Muscle layer of colon (tissue), 2 donors: ENCODE measurements around the gene SRRM3.

Source experiments
- H3K27ac ChIP-seq: one replicate; pipeline ENCODE4 v1.7.0; 2013; ENCODE audit warnings: low read depth, mild to moderate bottlenecking, low read length, moderate library complexity
- H3K27me3 ChIP-seq, 2 donors: one replicate each; pipeline ENCODE4 v1.7.0; 2013; ENCODE audit warnings: low read length in 2 of 2, mild to moderate bottlenecking in 2 of 2; ENCODE audit not compliant: insufficient read depth in 2 of 2, control insufficient read depth in 1 of 2
- H3K36me3 ChIP-seq: one replicate; pipeline ENCODE4 v1.7.0; 2013; ENCODE audit warnings: mild to moderate bottlenecking, low read length; ENCODE audit not compliant: insufficient read depth
- H3K4me1 ChIP-seq: one replicate; pipeline ENCODE4 v1.7.0; 2013; ENCODE audit warnings: mild to moderate bottlenecking, low read length; ENCODE audit not compliant: insufficient read depth
- H3K4me3 ChIP-seq, 2 donors: one replicate each; pipeline ENCODE4 v1.7.0; 2013; ENCODE audit warnings: low read length in 2 of 2, low read depth in 1 of 2, mild to moderate bottlenecking in 1 of 2, moderate library complexity in 1 of 2
- H3K9ac ChIP-seq: one replicate; pipeline ENCODE4 v1.7.0; 2013; ENCODE audit warnings: low read length
- H3K9me3 ChIP-seq: one replicate; pipeline ENCODE4 v1.7.0; 2013; ENCODE audit warnings: mild to moderate bottlenecking, low read length
- donor health status: abdominal sarcoma.
- donor health status: Adenocarcinoma of cecum.

SRRM3 gene

DNA sequence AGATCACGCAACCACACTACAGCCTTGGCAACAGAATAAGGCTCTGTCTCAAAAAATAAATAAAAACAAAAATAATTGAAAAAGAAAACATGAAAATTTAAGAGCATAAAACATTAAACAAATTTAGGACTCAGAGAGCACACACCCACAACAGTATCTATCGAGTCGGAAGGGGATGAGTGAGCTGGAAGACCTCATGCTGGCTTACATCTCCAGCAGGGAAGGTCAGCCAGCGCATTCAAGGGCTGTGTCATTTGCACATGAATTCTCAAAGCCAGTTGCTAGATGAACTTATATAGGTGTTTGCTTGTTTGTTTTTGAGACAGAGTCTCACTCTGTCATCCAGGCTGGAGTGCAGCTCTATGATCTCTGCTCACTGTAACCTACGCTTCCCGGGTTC lies 50.3 kb downstream of the SRRM3 start:
- Histone ChIP-seq H3K9me3 (no peaks in the 10 kb centered on the region), H3K4me1 (no peaks in the 10 kb centered on the region), H3K27me3 (no peaks in the 10 kb centered on the region), H3K36me3 (no peaks in the 10 kb centered on the region), H3K4me3 (no peak overlapping the region), H3K27ac (no peak overlapping the region), H3K9ac (no peak overlapping the region)

DNA sequence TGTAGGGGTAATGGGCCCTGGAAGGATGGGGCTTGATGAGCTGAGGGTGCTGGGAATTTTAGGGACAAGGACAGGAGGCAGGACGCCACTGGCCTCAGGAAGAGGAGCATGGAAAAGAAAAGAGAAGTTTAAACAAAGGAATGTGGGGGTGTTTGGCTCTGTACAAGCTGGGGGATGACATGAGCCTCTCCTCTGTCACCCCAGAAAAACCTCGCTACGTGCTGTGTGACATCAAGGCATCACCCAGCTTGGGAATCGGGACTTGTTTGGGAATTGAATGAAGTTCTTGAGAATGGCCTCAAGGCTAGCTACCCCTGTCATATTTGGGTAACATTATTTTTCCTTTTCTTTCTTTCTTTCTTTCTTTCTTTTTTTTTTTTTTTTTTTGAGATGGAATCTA lies 53.1 kb downstream of the SRRM3 start:
- no peak overlapping the region for H3K9ac ChIP-seq
- H3K4me3 ChIP-seq, result no peak overlapping the region
- no peak overlapping the region for H3K27ac ChIP-seq
- H3K4me1 ChIP-seq, result no peaks in the 10 kb centered on the region
- H3K27me3 ChIP-seq, result peaks cover 5 to 14% of the 10 kb centered on the region in 2 donors
- no peaks in the 10 kb centered on the region for H3K36me3 ChIP-seq
- H3K9me3 ChIP-seq, result no peaks in the 10 kb centered on the region

DNA sequence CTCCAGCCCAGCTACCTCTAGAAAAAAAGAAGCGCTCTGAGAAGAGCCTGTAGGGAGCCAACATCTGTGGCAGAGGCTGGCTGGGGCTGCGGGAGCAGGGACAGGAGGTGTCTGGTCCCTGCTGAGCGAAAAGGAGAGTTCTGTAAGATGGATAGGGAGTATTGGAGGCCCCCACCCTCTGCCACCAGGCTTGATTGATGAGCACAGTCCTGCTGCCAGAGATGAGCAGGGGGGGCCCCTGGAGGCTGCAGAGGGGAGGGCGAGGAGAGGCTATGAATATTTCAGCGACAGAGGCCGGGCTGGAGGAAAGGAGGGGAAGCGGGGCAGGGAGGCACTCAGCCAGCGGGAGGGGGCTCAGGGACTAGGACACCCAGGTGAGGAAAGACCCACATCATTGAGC lies 56.3 kb downstream of the SRRM3 start:
- H3K4me1 ChIP-seq, result no peaks in the 10 kb centered on the region
- no peak overlapping the region for H3K4me3 ChIP-seq
- H3K27ac ChIP-seq, result no peak overlapping the region
- no peaks in the 10 kb centered on the region for H3K36me3 ChIP-seq
- peaks cover 5 to 31% of the 10 kb centered on the region in 2 donors for H3K27me3 ChIP-seq
- H3K9me3 ChIP-seq, result no peaks in the 10 kb centered on the region
- H3K9ac ChIP-seq, result no peak overlapping the region

DNA sequence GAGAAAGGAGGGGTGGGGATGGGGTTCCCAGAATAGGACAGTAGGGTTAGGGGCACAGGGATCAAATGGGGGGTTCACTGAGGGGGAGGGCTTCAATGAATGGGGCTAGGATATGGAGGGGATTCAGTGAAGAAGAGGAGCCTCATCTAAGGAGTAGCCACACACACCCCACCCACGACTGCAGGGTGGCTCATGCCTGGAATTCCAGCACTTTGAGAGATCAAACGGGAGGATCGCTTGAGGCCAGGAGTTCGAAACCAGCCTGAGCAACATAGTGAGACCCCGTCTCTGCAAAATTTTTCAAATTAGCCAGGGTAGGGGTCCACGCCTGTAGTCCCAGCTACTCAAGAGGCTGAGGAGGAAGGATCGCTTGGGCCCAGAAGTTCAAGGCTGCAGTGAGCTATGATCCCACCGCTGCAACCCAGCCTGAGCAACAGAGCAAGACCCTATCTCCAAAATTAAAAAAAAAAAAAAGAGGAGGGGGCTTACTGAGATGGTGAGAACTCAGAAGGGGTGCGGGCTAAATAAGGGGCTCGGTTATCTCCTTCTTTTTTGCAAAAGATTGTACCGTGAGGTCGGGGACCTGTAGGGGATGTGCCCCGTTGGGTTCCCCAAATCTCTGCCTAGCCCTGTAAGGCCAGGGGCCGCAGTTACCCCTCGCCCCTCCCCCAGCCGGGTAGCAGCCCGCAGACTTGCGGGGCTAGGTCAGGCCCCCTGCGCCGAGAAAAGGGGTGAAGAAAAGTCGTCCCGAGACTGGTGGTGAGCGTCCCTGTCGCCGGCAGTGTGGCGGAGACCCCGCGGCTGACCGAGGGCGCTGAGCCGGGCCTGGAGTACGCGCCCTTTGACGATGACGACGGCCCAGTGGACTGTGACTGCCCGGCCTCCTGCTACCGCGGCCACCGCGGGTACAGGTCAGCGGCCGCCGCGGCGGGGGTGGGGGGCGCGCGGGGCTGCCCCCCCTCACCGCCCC lies 57.7 kb downstream of the SRRM3 start:
- H3K4me3 ChIP-seq, result no peak overlapping the region

DNA sequence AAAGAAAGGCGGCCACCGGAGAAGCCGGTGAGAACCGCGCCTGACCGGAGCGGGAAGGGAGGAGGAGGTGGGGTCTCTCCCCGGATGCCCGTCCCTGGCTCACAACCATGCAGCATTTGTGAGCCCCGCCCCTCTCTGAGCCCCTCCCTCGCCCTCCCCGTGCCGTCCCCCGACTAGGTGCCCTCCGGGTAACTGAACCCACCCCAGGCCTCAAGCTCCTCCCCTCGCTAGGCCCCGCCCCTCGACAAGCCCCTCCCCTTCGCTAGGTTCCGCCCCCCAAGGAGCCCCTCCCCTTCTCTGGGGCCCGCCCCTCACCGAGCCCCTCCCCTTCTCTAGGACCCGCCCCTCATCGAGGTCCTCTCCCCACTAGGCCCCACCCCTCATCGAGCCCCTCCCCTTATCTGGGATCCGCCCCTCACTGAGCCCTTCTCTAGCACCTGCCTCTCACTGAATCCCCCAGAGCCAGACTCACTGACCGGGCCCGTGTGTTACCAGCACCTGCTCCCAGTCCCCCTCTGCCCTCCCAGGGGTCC lies 58.5 kb downstream of the SRRM3 start:
- no peak overlapping the region for H3K27ac ChIP-seq
- no peaks in the 10 kb centered on the region for H3K36me3 ChIP-seq
- no peak overlapping the region for H3K9ac ChIP-seq
- no peaks in the 10 kb centered on the region for H3K9me3 ChIP-seq
- H3K27me3 ChIP-seq, result peaks cover 5 to 31% of the 10 kb centered on the region in 2 donors
- no peak overlapping the region for H3K4me3 ChIP-seq
- no peaks in the 10 kb centered on the region for H3K4me1 ChIP-seq

More for the DNA sequence above, 57.7 kb downstream of the SRRM3 start:
- Histone ChIP-seq H3K9me3 (no peaks in the 10 kb centered on the region), H3K36me3 (no peaks in the 10 kb centered on the region), H3K27ac (no peak overlapping the region), H3K9ac (no peak overlapping the region), H3K4me1 (no peaks in the 10 kb centered on the region), H3K27me3 (peaks cover 5 to 31% of the 10 kb centered on the region in 2 donors)

DNA sequence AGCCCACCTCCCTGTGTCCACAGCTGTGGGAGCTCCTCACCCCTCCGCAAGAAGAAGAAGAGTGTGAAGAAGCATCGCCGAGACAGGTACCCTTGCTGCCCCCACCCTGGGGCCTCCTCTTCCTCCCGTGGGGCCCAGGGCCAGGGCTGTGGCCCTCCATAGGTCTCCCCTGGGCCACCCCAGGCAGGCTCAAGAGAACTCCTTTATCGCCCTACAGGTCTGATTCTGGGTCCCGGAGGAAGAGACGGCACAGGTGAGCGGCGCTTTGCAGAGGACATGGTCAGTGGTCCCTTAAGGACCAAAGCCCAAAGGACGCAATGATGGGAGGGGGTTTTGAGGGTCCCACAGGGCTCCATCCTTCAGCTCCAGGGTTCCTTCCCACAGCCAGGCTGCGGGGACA lies 59.6 kb downstream of the SRRM3 start:
- no peak overlapping the region for H3K27ac ChIP-seq
- H3K9ac ChIP-seq, result no peak overlapping the region
- no peaks in the 10 kb centered on the region for H3K36me3 ChIP-seq
- H3K9me3 ChIP-seq, result no peaks in the 10 kb centered on the region
- H3K27me3 ChIP-seq, result peaks cover 5 to 31% of the 10 kb centered on the region in 2 donors
- H3K4me1 ChIP-seq, result no peaks in the 10 kb centered on the region
- no peak overlapping the region for H3K4me3 ChIP-seq

DNA sequence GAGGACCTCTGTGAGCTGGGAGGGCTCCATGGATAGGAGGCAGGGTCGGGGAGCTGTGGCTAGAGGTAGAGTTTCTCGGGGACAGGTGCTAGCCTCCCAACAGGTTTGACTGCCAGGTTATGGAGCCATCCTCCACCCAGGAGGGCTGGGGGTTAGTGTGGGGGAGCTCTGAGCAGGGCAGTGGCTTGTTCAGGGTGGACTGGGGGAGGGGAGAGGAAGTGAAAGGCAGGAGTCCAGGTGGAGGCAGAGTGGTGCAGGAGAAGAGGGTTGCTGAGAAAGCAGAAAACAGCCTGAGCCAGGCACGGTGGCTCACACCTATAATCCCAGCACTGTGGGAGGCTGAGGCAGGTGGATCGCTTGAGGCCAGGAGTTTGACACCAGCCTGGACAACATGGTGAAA lies 60.2 kb downstream of the SRRM3 start:
- Histone ChIP-seq H3K27me3 (peaks cover 8 to 34% of the 10 kb centered on the region in 2 donors), H3K36me3 (no peaks in the 10 kb centered on the region), H3K4me3 (no peak overlapping the region), H3K9ac (no peak overlapping the region), H3K4me1 (peaks cover 2% of the 10 kb centered on the region), H3K27ac (no peak overlapping the region), H3K9me3 (no peaks in the 10 kb centered on the region)

DNA sequence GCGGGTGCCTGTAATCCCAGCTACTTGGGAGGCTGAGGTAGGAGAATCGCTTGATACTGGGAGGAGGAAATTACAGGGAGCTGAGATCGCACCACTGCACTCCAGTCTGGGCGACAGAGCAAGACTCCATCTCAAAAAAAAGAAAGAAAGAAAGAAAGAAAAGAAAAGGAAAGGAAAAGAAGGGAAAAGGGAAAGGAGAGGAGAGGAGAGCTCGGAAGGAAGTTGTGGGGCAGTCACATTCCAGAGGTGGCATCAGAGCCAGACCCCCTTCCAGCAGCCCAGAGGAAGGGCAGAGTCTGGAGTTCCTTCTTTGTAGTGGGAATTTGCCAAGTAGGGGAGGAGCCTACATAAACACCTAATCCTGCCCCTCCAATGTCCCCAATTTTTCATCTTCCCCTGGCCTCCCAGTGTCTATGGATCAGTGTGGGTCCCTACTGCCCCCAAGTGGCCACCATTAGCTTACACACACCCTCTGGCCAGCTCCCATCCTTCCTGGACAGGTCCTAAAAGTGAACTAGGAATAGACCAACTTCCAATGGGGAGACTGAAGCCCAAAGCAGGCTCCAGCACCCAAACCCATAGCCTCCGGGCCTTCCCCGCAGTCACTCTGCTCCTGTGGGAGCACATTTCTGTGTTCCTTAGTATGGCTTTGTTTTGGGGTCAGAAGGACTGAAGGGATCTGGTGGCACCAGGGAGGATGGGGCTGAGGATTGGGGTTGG lies 61.1 kb downstream of the SRRM3 start:
- Histone ChIP-seq H3K4me1 (peaks cover 4% of the 10 kb centered on the region), H3K36me3 (no peaks in the 10 kb centered on the region), H3K4me3 (no peak overlapping the region), H3K27me3 (peaks cover 9 to 40% of the 10 kb centered on the region in 2 donors), H3K9ac (no peak overlapping the region), H3K27ac (no peak overlapping the region), H3K9me3 (no peaks in the 10 kb centered on the region)

DNA sequence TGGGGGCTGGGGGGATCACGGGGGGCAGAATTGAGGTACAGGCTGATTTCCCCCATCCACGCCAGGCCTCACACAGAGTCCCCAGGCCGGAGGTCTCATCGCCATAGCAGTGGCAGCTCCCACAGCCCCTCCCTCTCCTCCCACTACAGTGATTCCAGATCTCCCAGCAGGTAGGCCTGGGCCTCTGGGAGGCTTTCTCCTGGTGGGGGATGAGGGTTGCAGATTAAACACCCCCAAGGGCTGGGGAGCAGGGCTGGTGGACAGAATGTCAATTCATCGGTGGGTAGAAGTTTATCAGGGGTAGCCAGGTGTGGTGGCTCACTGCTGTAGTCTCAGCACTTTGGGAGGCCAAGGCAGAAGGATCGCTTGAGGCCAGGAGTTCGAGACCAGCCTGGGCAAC lies 63.6 kb downstream of the SRRM3 start:
- Histone ChIP-seq H3K4me3 (no peak overlapping the region), H3K4me1 (peaks cover 4% of the 10 kb centered on the region), H3K9me3 (no peaks in the 10 kb centered on the region), H3K27me3 (peaks cover 15 to 34% of the 10 kb centered on the region in 2 donors), H3K9ac (no peak overlapping the region), H3K36me3 (no peaks in the 10 kb centered on the region), H3K27ac (no peak overlapping the region)

DNA sequence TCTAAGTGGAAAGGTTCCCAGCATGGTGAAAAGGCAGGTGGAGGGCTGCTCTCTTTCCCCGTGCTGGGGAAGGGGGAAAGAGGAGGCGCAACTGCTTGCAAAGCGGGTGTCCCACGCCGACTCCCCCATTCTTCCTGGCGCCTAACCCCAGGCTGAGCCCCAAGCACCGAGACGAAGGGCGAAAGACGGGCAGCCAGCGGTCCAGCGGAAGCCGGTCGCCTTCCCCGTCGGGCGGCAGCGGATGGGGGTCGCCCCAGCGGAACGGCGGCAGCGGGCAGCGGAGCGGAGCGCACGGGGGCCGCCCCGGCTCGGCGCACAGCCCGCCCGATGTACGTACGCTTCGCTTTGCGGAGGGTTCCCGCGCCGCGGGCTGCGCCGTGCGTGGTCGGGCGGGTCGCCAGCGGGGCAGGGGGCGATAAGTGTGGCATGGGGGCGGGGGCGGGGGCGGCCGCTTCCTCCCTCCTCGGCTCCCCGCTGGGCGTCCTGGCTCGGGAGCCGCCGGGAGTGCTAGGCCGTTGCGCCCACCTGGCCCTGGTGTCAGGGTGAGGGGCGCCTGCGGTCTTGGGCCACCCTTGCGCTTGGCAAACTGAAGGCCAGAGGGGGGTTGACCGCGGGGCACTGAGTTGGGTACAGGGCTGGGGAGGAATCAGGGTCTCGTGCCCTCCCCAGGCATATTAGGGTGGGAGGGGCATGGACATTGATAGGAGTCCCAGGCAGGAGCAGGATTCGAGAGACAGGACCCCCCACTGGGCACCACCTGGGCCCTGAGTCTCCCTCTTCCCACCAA lies 65.6 kb downstream of the SRRM3 start:
- H3K4me3 ChIP-seq, result peak overlapping the region in 1 of 2 donors; percentile 18
- H3K27ac ChIP-seq, result no peak overlapping the region
- H3K4me1 ChIP-seq, result peaks cover 4% of the 10 kb centered on the region
- no peaks in the 10 kb centered on the region for H3K36me3 ChIP-seq
- H3K9me3 ChIP-seq, result no peaks in the 10 kb centered on the region
- H3K27me3 ChIP-seq, result peaks cover 15 to 23% of the 10 kb centered on the region in 2 donors
- H3K9ac ChIP-seq, result no peak overlapping the region

DNA sequence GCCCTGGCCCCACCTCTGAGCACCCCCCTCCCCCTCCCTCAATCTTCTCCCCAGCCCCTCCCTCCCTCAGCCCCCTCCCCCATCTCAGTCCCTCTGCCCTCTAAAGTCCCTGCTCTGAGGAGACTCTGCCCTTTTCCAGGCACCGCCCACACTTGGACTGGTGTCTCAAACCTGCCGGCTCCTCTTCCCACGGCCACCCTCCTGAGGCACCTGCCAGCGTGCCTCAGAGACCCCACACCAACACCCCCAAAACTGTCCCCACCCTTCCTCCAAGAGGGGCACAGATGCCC lies 66.1 kb downstream of the SRRM3 start:
- Histone ChIP-seq H3K27ac (no peak overlapping the region), H3K36me3 (no peaks in the 10 kb centered on the region), H3K4me1 (peaks cover 4% of the 10 kb centered on the region), H3K27me3 (peaks cover 15 to 23% of the 10 kb centered on the region in 2 donors), H3K9me3 (no peaks in the 10 kb centered on the region), H3K9ac (no peak overlapping the region), H3K4me3 (no peak overlapping the region)
